HCT116 (cell line): ENCODE measurements around the gene DPP6. TPM values are rescaled to one million over a fixed set of nuclear protein-coding genes. Genes with fewer than 3 reads are reported as not detected.

Experiments used
- ATAC-seq: fragments of 200-7000 bp; cut with Tn5 transposase; 2 replicates; pipeline ENCODE4 v1.9.1; 2020; ENCODE audit warnings: mild to moderate bottlenecking, moderate library complexity
- BruUV-seq: library from RNA; stranded (reverse); fragments of 400-500 nt; replicated peaks from 2 replicates; lab custom pipeline; 2021; lab: Mats Ljungman, UMichigan
- CTCF ChIA-PET: fragments of 300-600 bp; sonication (Branson Sonifier 250); formaldehyde crosslinking; loops from one replicate; lab custom pipeline; 2021; ENCODE audit warnings: antibody characterized with exemption; lab: Charles Lee
- POLR2A ChIA-PET: fragments of 300-600, 350-600 bp; sonication (Branson Sonifier 250); formaldehyde crosslinking; loops from one replicate; lab custom pipeline; 2021; ENCODE audit warnings: antibody characterized with exemption; lab: Charles Lee
- RAD21 ChIA-PET, 2 experiments: fragments of 300-600 bp; sonication (Branson Sonifier 250); formaldehyde crosslinking; loops; one replicate each; lab custom pipeline; 2023; ENCODE audit warnings: low total read pairs in 2 of 2; ENCODE audit not compliant: uncharacterized antibody in 2 of 2, unreplicated experiment in 2 of 2, low non-redundant PET in 1 of 2; lab: Charles Lee
- DNase-seq: peaks from one replicate; pipeline ENCODE4 v3.0.0-alpha.2; 2010; ENCODE audit warnings: low read depth, low spot score
- H2AFZ ChIP-seq: fragments of 200-600 bp; shearing (Covaris generic), sonication (generic); 2 replicates; pipeline ENCODE4 v1.6.1; 2017; ENCODE audit warnings: low read depth, mixed run types, mixed read lengths, antibody characterized with exemption, low read length; ENCODE audit not compliant: poor library complexity, severe bottlenecking
- H3K27ac ChIP-seq: 2 replicates; pipeline ENCODE4 v1.5.1; 2012; ENCODE audit warnings: low read depth, low read length
- H3K27me3 ChIP-seq: fragments of 200-600 bp; sonication (generic); 2 replicates; pipeline ENCODE4 v1.6.1; 2016; ENCODE audit warnings: mixed run types, low read length, mixed read lengths; ENCODE audit not compliant: insufficient read depth
- H3K36me3 ChIP-seq, 2 experiments: fragments of 200-500 bp in 1 of 2; fragments of 200-600 bp in 1 of 2; sonication (Bioruptor generic) in 1 of 2; sonication (generic) in 1 of 2; 2 replicates each; pipeline versions ENCODE4 v1.5.1 to v1.6.1; 2014 to 2016; ENCODE audit warnings: low read length in 2 of 2, inconsistent platforms in 1 of 2, mixed read lengths in 1 of 2, mixed run types in 1 of 2; ENCODE audit not compliant: insufficient read depth in 2 of 2, control insufficient read depth in 1 of 2
- H3K4me1 ChIP-seq, 2 experiments: fragments of 200-600 bp in 1 of 2; sonication (generic) in 1 of 2; 2 replicates each; pipeline versions ENCODE4 v1.5.1 to v1.6.1; 2012 to 2017; ENCODE audit warnings: low read length in 2 of 2, inconsistent platforms in 1 of 2, mild to moderate bottlenecking in 1 of 2, mixed read lengths in 1 of 2, mixed run types in 1 of 2, moderate library complexity in 1 of 2; ENCODE audit not compliant: insufficient read depth in 2 of 2, control insufficient read depth in 1 of 2
- H3K4me2 ChIP-seq: fragments of 200-600 bp; sonication (generic); 2 replicates; pipeline ENCODE4 v1.6.1; 2017; ENCODE audit warnings: mixed run types, low read length, mixed read lengths
- H3K4me3 ChIP-seq, 2 experiments: fragments of 200-600 bp in 1 of 2; sonication (generic) in 1 of 2; replicated peaks in 1 of 2; 2 replicates each; pipeline ENCODE4 v1.5.1; 2011 to 2016; ENCODE audit warnings: low read length in 2 of 2, control low read depth in 1 of 2, low read depth in 1 of 2, mild to moderate bottlenecking in 1 of 2, mixed read lengths in 1 of 2, mixed run types in 1 of 2
- H3K79me2 ChIP-seq: fragments of 200-600 bp; sonication (generic); 2 replicates; pipeline ENCODE4 v1.6.1; 2017; ENCODE audit warnings: mild to moderate bottlenecking, mixed run types, low read length, moderate library complexity, mixed read lengths; ENCODE audit not compliant: insufficient read depth
- H3K9ac ChIP-seq: fragments of 200-600 bp; sonication (generic); 2 replicates; pipeline ENCODE4 v1.6.1; 2016; ENCODE audit warnings: low read length, mixed read lengths
- H3K9me2 ChIP-seq: fragments of 200-600 bp; sonication (generic), shearing (Covaris generic); 2 replicates; pipeline ENCODE4 v1.6.1; 2017; ENCODE audit warnings: mixed run types, mild to moderate bottlenecking, moderate library complexity; ENCODE audit not compliant: insufficient read depth
- H3K9me3 ChIP-seq, 2 experiments: fragments of 200-500 bp in 1 of 2; fragments of 200-600 bp in 1 of 2; sonication (Bioruptor generic) in 1 of 2; sonication (generic) in 1 of 2; 2 replicates each; pipeline ENCODE4 v1.6.1; 2014 to 2017; ENCODE audit warnings: low read length in 2 of 2, mixed read lengths in 2 of 2, inconsistent platforms in 1 of 2, low read depth in 1 of 2, mild to moderate bottlenecking in 1 of 2, mixed run types in 1 of 2, moderate library complexity in 1 of 2; ENCODE audit not compliant: control insufficient read depth in 1 of 2, insufficient read depth in 1 of 2
- H4K20me1 ChIP-seq: fragments of 200-600 bp; sonication (generic), shearing (Covaris generic); 2 replicates; pipeline ENCODE4 v1.6.1; 2017; ENCODE audit warnings: mixed run types, mild to moderate bottlenecking, moderate library complexity; ENCODE audit not compliant: insufficient read depth
- ATF3 ChIP-seq: IDR thresholded peaks from 2 replicates; pipeline ENCODE4 v1.6.1; 2012
- CBX3 ChIP-seq: IDR thresholded peaks from 2 replicates; pipeline ENCODE4 v1.6.1; 2012; ENCODE audit warnings: low read depth
- CTCF ChIP-seq, 3 experiments: fragments of 200-600 bp in 1 of 3; sonication (generic) in 1 of 3; IDR thresholded peaks in 2 of 3; conservative IDR thresholded peaks in 1 of 3; 2 replicates each; pipeline ENCODE4 v1.5.1; 2012 to 2017; ENCODE audit warnings: low read depth in 2 of 3, low read length in 2 of 3, antibody characterized with exemption in 1 of 3, borderline replicate concordance in 1 of 3, control low read depth in 1 of 3, mild to moderate bottlenecking in 1 of 3, mixed read lengths in 1 of 3, mixed run types in 1 of 3, moderate library complexity in 1 of 3; ENCODE audit not compliant: insufficient read depth in 1 of 3
- EGR1 ChIP-seq: IDR thresholded peaks from 2 replicates; pipeline ENCODE4 v1.6.1; 2012; ENCODE audit warnings: low read depth
- ELF1 ChIP-seq: IDR thresholded peaks from 2 replicates; pipeline ENCODE4 v1.6.1; 2012; ENCODE audit warnings: low read depth, borderline replicate concordance
- EZH2 ChIP-seq: fragments of 200-600 bp; sonication (generic); IDR thresholded peaks from 2 replicates; pipeline ENCODE4 v1.6.1; 2017; ENCODE audit warnings: antibody characterized with exemption, mixed run types
- RAD21 ChIP-seq: IDR thresholded peaks from 2 replicates; pipeline ENCODE4 v1.6.1; 2012; ENCODE audit warnings: low read depth, mild to moderate bottlenecking
- REST ChIP-seq: IDR thresholded peaks from 2 replicates; pipeline ENCODE4 v1.6.1; 2012; ENCODE audit warnings: low read depth
- SP1 ChIP-seq: IDR thresholded peaks from 2 replicates; pipeline ENCODE4 v1.6.1; 2012; ENCODE audit warnings: low read depth
- SRF ChIP-seq: IDR thresholded peaks from 2 replicates; pipeline ENCODE4 v1.6.1; 2012; ENCODE audit warnings: low read depth
- TCF7L2 ChIP-seq: IDR thresholded peaks from 2 replicates; pipeline ENCODE4 v1.7.0; 2011; ENCODE audit warnings: borderline replicate concordance, inconsistent platforms; ENCODE audit not compliant: insufficient read depth, insufficient read length; ENCODE audit errors: extremely low read depth
- YY1 ChIP-seq: IDR thresholded peaks from 2 replicates; pipeline ENCODE4 v1.6.1; 2011; ENCODE audit warnings: low read length, low read depth, moderate library complexity, mild to moderate bottlenecking; ENCODE audit not compliant: insufficient replicate concordance; ENCODE audit errors: extremely low read depth
- ZFX ChIP-seq: fragments of 450-650 bp; IDR thresholded peaks from 2 replicates; pipeline ENCODE4 v1.6.1; 2017
- ZNF274 ChIP-seq: fragments of 200-500 bp; sonication (Bioruptor generic); IDR thresholded peaks from 2 replicates; pipeline ENCODE4 v1.6.1; 2014; ENCODE audit warnings: mild to moderate bottlenecking, low read depth, low read length, inconsistent platforms
- intact Hi-C: fragments of 100-400 bp; cut with micrococcal nuclease; formaldehyde crosslinking; loops from 2 replicates; pipeline ENCODE4 v1.10.0; 2022
- total RNA-seq: library from RNA; stranded (reverse); gene quantifications from one replicate; pipeline ENCODE4 v1.2.1, GENCODE V29; 2021; ENCODE audit not compliant: unreplicated experiment

Gene DPP6
- total RNA-seq, 1 experiment from 2014 or later = not detected

GRCh38 chr7:154167807-154168206 lies 115.6 kb downstream of the DPP6 start:
- RAD21 ChIA-PET = no interaction called here
- no peaks in the 10 kb centered on the region for H3K36me3 ChIP-seq
- CTCF ChIA-PET = no interaction called here
- no peaks in the 10 kb centered on the region for H3K4me1 ChIP-seq
- H3K27me3 ChIP-seq = no peaks in the 10 kb centered on the region
- POLR2A ChIA-PET = no interaction called here
- no peak overlapping the region for H3K9ac ChIP-seq
- TF ChIP-seq ZFX = no peak
- TF ChIP-seq TCF7L2 = no peak
- TF ChIP-seq EZH2 = no peak
- no peak for TF ChIP-seq YY1
- TF ChIP-seq ELF1 = no peak
- TF ChIP-seq SRF = no peak
- TF ChIP-seq CTCF (IDR thresholded peaks at IDR 0.05 in 2 of 3, conservative IDR thresholded peaks at IDR 0.05 in 1 of 3; ENCODE audit: borderline replicate concordance in 1 of 3, insufficient read depth in 1 of 3, low read depth in 2 of 3, low read length in 2 of 3) = no peak
- TF ChIP-seq RAD21 = no peak
- TF ChIP-seq EGR1 = no peak
- TF ChIP-seq SP1 = no peak
- no peak for TF ChIP-seq ZNF274
- no peak for TF ChIP-seq REST
- no peak for TF ChIP-seq CBX3
- no peak for TF ChIP-seq ATF3
- H3K9me2 ChIP-seq = no peaks in the 10 kb centered on the region
- no peak overlapping the region for H3K27ac ChIP-seq
- H3K4me3 ChIP-seq = no peak overlapping the region
- ATAC-seq = no peak
- no peak overlapping the region for H2AFZ ChIP-seq
- no peaks in the 10 kb centered on the region for H4K20me1 ChIP-seq
- peaks cover 4 to 7% of the 10 kb centered on the region in 2 experiments; a peak in 2 of 4 replicates for H3K9me3 ChIP-seq
- no TSS peak for BruUV-seq
- no peak for DNase-seq
- intact Hi-C loops = no loop called here
- H3K4me2 ChIP-seq = no peak overlapping the region
- no peaks in the 10 kb centered on the region for H3K79me2 ChIP-seq
